Hematopoietic multipotent progenitor cell treated with erythropoietin and hydrocortisone succinate and interleukin-3 and kit ligand, for 4 days (in vitro differentiated cells): ENCODE data around the gene SLC43A2.

ENCODE experiments used
- DNase-seq: peaks from one replicate; pipeline ENCODE4 v3.0.0-alpha.2; 2015

SLC43A2 gene

GRCh38 chr17:1643293-1643998, 14.8 kb upstream of the SLC43A2 start:
- DNase-seq, result peak; percentile 81

DNA sequence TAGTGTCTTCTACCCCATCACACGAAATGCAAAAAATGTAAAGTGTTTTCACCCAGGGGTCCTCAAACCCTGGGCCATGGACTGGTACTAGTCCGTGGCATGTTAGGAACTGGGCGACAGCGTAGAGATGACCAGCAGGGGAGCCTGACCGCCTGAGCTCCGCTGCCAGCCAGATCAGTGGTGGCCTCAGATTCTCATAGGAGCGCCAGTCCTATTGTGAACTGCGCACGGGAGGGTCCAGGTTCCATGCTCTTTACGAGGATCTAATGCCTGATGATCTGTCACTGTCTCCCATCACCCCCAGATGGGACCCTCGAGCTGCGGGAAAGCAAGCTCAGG, 12.4 kb upstream of the SLC43A2 start:
- DNase-seq, result no peak

DNA sequence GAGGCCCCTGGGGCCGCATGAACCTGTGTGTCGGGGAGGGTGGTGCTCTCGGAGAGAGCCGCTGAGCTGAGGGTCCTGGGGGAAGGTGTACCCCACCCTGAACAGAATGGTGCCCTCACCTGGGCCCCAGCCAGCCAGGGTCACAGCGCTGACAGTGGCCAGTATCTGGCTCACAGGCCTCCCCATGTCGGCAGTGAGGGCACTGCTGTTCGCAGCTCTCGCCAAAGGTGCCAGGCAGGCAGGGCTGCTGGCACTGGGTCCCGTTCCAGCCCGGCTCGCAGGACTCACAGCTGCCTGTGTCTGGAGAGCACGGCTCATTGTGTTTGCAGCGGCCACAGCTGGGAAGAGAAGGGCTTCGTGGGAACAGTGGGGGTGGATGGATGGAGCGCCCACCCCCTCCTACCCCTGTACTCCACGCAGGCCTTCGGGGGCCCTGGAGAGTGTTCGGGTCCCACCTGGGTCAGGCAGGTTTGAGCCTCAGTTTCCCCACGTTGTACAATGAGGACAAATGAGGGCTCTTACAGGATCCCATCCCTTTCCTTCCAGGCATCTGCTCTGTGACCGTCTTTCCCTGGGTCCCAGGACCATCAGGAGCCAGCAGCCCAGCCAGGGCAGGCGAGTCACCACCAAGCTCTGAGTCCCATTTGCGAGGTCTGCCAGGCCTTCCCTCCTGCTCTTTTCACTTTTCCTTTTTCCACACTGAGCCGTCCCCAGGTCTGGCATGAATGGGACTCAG, 11.9 kb upstream of the SLC43A2 start:
- DNase-seq, result no peak

- DNase-seq, result no peak
These were observed 11.0 kb upstream of the SLC43A2 start for GRCh38 chr17:1639549-1640180.

GRCh38 chr17:1638624-1639300, 10.1 kb upstream of the SLC43A2 start:
- no peak for DNase-seq

DNA sequence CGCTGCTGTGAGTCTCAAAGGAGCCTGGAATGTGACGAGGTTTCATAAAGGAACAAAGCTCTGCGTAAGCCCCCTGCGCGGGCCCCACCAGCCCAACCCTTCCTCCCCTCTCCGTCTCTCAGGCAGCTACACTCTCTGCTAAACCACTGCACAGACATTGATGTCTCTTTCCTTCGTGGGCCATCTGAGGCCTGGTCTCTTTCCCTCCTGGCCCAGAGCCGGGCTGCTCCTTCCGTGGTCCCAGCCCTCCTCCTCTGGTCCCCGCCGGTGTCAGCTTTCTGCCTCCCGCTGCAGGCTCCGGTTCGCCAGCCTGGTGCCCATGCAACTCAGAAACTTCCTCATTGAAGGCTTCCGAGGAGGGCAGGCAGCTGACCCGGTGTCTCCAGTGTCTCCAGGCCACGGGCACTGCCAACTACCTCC, 9.5 kb upstream of the SLC43A2 start:
- DNase-seq, result no peak

DNA sequence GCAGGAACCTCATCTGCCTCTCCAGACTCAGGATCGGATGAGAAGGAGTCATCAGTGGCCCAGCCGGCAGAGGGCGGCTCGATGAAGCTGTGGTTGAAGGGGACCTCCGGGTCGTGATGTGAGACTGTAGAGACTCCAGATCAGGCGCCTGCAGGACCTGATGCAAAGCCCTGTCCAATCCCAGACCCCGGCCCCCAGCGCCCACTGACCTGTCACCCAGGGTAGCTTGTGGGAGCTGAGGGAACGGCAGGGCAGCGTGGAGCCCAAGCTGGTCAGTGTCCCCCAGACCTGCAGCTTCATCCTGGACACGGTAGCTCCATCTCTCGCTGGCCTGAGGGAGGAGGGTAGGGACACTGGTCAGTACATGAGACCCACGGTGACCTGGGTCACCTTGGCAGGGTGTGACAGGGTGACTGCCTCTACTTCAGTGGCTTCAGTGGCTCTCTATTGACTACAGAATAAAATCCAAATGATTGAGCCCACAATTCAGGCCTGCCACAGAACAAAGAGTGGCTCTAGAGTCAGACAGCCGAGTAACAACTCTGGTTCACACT, 8.2 kb upstream of the SLC43A2 start:
- no peak for DNase-seq

DNA sequence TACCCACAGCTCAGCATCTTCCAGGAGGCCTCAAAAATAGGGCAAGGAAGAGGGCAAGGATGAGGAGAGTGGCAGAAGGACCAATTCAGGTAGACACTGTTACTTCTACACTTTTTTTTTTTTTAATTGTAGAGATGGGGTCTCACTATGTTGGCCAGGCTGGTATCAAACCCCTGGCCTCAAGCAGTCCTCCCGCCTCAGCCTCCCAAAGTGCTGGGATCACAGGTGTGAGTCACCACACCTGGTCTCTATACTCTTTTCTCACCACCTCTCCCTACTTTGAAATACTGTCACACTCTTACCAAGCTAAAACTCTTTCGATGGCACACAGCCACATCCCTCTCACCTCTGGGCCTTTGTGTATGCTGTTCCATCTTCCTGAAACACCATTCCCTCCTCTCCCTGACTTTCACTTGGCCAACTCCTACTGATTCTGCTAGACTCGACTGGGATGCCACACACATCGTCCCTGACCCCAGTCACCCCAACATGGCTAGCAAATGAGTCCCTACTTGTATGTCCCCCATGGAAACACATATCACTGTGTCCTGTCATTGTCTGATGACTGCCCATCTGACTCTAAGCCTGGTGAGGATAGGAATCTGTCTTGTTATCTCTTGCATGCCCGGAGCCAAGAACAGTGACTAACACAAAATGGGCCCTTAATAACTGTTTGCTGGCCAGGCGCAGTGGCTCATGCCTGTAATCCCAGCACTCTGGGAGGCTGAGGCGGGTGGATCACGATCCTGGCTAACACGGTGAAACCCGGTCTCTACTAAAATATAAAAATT, 7.2 kb upstream of the SLC43A2 start:
- DNase-seq, result no peak

- no peak for DNase-seq
These were observed 6.4 kb upstream of the SLC43A2 start for GRCh38 chr17:1634841-1635650.

DNA sequence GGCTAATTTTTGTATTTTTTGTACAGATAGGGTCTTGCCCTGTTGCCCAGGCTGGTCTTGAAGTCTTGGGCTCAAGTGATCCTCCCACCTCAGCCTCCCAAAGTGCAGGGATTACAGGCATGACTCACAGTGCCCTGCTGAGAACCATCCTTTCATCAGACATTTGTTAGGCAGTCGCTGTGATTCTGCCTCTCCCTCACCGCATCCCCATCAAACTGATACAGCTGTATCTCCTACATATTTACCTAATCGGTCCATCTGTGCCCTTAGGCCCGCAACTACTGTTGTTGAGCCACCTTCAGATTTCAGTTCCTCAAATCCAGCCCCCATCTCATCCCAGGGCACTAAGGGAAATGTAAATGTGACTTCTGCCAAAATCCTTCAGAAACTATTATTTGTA, 2.0 kb upstream of the SLC43A2 start:
- DNase-seq, result no peak

DNA sequence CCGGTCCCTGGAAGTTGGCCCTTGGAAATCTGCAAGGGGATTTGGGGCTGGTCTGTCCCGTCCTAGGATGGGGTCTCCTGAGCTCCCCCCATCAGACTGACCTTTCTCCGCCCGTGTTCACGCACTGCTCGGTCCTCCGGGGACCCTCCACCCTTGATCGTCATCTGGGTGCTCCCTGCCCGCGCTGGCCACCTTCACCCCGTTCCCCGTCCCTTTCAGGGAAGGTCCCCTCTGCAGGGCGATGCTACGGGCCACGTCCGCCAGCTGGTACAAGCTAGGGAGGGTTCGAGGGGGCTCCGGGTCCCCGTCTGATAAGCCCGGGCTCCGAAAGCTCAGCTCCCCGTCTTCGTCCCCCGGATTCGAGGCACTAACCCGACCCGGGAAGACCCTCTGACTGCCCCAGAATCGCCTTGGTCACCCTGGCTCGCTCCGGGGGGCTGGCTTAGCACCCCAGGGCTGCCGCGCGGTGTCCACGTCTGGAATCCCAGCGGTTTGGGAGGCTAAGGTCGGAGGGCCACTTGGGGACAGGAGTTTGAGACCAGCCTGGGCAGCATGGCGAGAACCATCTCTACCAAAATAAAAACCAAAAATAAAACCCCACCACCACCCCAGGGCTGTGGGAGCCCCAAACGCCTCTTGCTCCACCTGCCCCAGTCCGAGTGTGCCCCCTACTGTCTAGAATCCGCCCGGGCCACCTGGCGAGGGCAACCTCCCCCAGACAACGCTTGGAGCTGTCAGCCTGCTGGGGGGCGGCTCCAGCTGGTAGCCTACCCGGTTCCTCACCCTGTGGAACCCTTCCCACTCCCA, 1.1 kb upstream of the SLC43A2 start:
- DNase-seq, result peak; percentile 88

DNA sequence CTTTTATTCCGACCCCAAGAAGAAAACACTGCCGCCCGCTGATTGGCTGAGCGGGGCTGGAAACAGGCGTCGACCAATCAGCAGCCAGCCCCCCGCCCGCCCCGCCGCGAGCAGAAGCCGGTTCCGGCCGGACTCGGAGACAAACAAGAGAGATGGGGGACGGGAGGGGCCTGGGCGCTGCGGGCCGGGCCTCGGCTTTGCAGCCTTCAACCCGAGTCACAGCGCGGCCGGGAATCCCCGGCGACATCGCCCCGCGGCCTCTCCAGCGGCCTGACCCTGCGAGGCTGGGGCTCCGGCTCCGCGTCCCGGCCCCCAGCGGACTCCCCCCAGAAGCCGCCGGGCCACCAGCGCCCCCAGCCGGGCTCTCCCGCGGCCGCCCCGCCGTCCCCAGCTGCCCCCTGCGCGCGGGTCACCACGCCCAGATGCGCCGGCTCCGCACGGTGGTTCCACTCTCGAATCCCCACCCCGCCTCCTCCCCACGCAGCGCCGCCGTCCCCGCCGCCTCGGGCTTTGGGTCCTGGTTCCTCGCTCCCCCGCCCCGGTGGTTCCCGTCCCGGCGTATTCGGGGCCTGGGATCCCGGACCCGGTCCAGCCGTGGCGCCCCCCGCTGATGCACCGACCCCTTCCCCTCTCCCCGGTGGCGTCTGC, 346 bp upstream of the SLC43A2 start:
- peak; percentile 97 for DNase-seq

GRCh38 chr17:1627182-1627981, 1.3 kb downstream of the SLC43A2 start:
- peak; percentile 92 for DNase-seq

- no peak for DNase-seq
These were observed 2.3 kb downstream of the SLC43A2 start for GRCh38 chr17:1626333-1626732.

DNA sequence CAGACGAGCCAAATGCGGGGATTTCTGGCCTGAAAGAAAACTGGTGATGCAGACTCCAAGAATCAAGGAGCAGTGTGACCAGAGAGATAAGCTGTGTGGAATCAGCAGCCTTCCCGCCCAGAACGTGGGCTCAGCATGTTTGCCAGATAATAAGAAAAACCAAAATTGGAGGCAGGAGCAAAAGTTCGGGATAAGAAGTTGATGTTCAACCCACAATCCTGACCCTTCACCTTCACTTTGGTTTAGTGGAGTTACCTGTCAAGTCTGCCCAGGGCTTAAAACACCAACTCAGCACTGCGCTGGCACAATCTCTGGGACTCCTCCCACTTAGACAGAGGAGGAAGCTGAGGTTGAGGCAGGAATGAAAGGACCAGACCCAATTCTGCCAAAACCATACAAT, 3.1 kb downstream of the SLC43A2 start:
- peak; percentile 48 for DNase-seq

- no peak for DNase-seq
These were observed 3.6 kb downstream of the SLC43A2 start for GRCh38 chr17:1625053-1625452.

- no peak for DNase-seq
These were observed 4.0 kb downstream of the SLC43A2 start for GRCh38 chr17:1624650-1625049.

- no peak for DNase-seq
These were observed 5.5 kb downstream of the SLC43A2 start for GRCh38 chr17:1623057-1623630.
